ENCODE data around the gene CTCFL.

The CTCFL gene

GRCh38 chr20:57560554-57561355, 35.8 kb upstream of the CTCFL start, which contains the start of gene PCK1:
Gene PCK1 (plus strand): TSS chr20:57561110. CDS start chr20:57561412, 302 bp downstream.
- DNase-seq (ENCODE audit: low read depth in 2 of 2) = no peak

- no peak for DNase-seq (ENCODE audit: low read depth in 2 of 2)
Observed at GRCh38 chr20:57559658-57560553, 35.0 kb upstream of the CTCFL start.

GRCh38 chr20:57559289-57559634, 34.3 kb upstream of the CTCFL start:
- DNase-seq (ENCODE audit: low read depth in 2 of 2) = no peak

- DNase-seq (ENCODE audit: low read depth in 2 of 2) = no peak
Observed at GRCh38 chr20:57558614-57559288, 33.8 kb upstream of the CTCFL start.

GRCh38 chr20:57557926-57558613, 33.1 kb upstream of the CTCFL start:
- DNase-seq (ENCODE audit: low read depth in 2 of 2) = no peak

- DNase-seq (ENCODE audit: low read depth in 2 of 2) = no peak
Observed at GRCh38 chr20:57556980-57557274, 32.0 kb upstream of the CTCFL start.

- DNase-seq (ENCODE audit: low read depth in 2 of 2) = no peak
Observed at GRCh38 chr20:57555457-57556184, 30.7 kb upstream of the CTCFL start.

GRCh38 chr20:57553376-57554018, 28.6 kb upstream of the CTCFL start:
- DNase-seq (ENCODE audit: low read depth in 2 of 2) = no peak

- no peak for DNase-seq (ENCODE audit: low read depth in 2 of 2)
Observed at GRCh38 chr20:57552471-57552870, 27.5 kb upstream of the CTCFL start.

- no peak for DNase-seq (ENCODE audit: low read depth in 2 of 2)
Observed at GRCh38 chr20:57548177-57549058, 23.5 kb upstream of the CTCFL start.

GRCh38 chr20:57546956-57547649, 22.2 kb upstream of the CTCFL start:
- no peak for DNase-seq (ENCODE audit: low read depth in 2 of 2)

- no peak for DNase-seq (ENCODE audit: low read depth in 2 of 2)
Observed at GRCh38 chr20:57545927-57546662, 21.2 kb upstream of the CTCFL start.

GRCh38 chr20:57544838-57545564, 20.1 kb upstream of the CTCFL start:
- no peak for DNase-seq (ENCODE audit: low read depth in 2 of 2)

- DNase-seq (ENCODE audit: low read depth in 2 of 2) = no peak
Observed at GRCh38 chr20:57543754-57544153, 18.8 kb upstream of the CTCFL start.

- no peak for DNase-seq (ENCODE audit: low read depth in 2 of 2)
Observed at GRCh38 chr20:57540890-57541580, 16.1 kb upstream of the CTCFL start.

- DNase-seq (ENCODE audit: low read depth in 2 of 2) = no peak
Observed at GRCh38 chr20:57539889-57540288, 14.9 kb upstream of the CTCFL start.

- no peak for DNase-seq (ENCODE audit: low read depth in 2 of 2)
Observed at GRCh38 chr20:57537822-57538221, 12.9 kb upstream of the CTCFL start.
